DOHH2 (cell line): Measurements from ENCODE around the gene APAF1.
"Not testable (repeated sequence)": the region's sequence is repeated elsewhere in the genome, so short reads cannot be mapped to it uniquely, and the experiment has no call there.

Experiments used
- H3F3A ChIP-seq: fragments of 200-600 bp; sonication (generic), shearing (Covaris generic); 2 replicates; pipeline ENCODE4 v1.6.0; 2016; ENCODE audit warnings: antibody characterized with exemption, mild to moderate bottlenecking; ENCODE audit not compliant: control insufficient read depth, insufficient read depth
- H3K27ac ChIP-seq: fragments of 200-600 bp; sonication (generic); 2 replicates; pipeline ENCODE4 v1.5.1; 2014; ENCODE audit warnings: low read depth, mild to moderate bottlenecking, low read length, moderate library complexity
- H3K27me3 ChIP-seq: fragments of 200-600 bp; sonication (generic); 2 replicates; pipeline ENCODE4 v1.6.1; 2014; ENCODE audit warnings: mild to moderate bottlenecking, low read length, mixed read lengths; ENCODE audit not compliant: control insufficient read depth
- H3K36me3 ChIP-seq: fragments of 200-600 bp; sonication (generic); 2 replicates; pipeline ENCODE4 v1.6.1; 2014; ENCODE audit warnings: mild to moderate bottlenecking, low read length, moderate library complexity, mixed read lengths; ENCODE audit not compliant: control insufficient read depth
- H3K4me1 ChIP-seq: fragments of 200-600 bp; sonication (generic); 2 replicates; pipeline ENCODE4 v1.6.1; 2014; ENCODE audit warnings: mild to moderate bottlenecking, low read length, mixed read lengths; ENCODE audit not compliant: control insufficient read depth
- H3K4me2 ChIP-seq: fragments of 200-600 bp; sonication (generic); 2 replicates; pipeline ENCODE4 v1.6.0; 2014; ENCODE audit warnings: mild to moderate bottlenecking, low read length, moderate library complexity
- H3K4me3 ChIP-seq: fragments of 200-600 bp; sonication (generic); 2 replicates; pipeline ENCODE4 v1.5.1; 2014; ENCODE audit warnings: mild to moderate bottlenecking, low read length, mixed read lengths
- H3K79me2 ChIP-seq: fragments of 200-600 bp; sonication (generic); 2 replicates; pipeline ENCODE4 v1.6.1; 2014; ENCODE audit warnings: mild to moderate bottlenecking, low read length, mixed read lengths; ENCODE audit not compliant: control insufficient read depth
- H3K9me2 ChIP-seq: fragments of 200-600 bp; sonication (generic); replicated peaks from 2 replicates; pipeline ENCODE4 v1.6.1; 2014; ENCODE audit warnings: mild to moderate bottlenecking, low read length, mixed read lengths; ENCODE audit not compliant: control insufficient read depth
- H3K9me3 ChIP-seq: fragments of 200-600 bp; sonication (generic); 2 replicates; pipeline ENCODE4 v1.6.1; 2014; ENCODE audit warnings: antibody characterized with exemption, low read length, mixed read lengths; ENCODE audit not compliant: control insufficient read depth, insufficient read depth
- H4K20me1 ChIP-seq: fragments of 200-600 bp; sonication (generic); 2 replicates; pipeline ENCODE4 v1.6.0; 2014; ENCODE audit warnings: low read depth, mild to moderate bottlenecking, antibody characterized with exemption, low read length, moderate library complexity; ENCODE audit not compliant: control insufficient read depth, insufficient read depth
- CTCF ChIP-seq: fragments of 200-600 bp; sonication (generic); IDR thresholded peaks from one replicate; pipeline ENCODE4 v1.5.1; 2014; ENCODE audit warnings: antibody characterized with exemption, mild to moderate bottlenecking, low read depth, low read length; ENCODE audit not compliant: poor library complexity, severe bottlenecking
- EZH2phosphoT487 ChIP-seq: fragments of 200-600 bp; sonication (generic); IDR thresholded peaks from 2 replicates; pipeline ENCODE4 v1.6.1; 2017; ENCODE audit warnings: borderline replicate concordance, mild to moderate bottlenecking, antibody characterized with exemption, low read length, moderate library complexity, mixed read lengths

Gene APAF1

DNA sequence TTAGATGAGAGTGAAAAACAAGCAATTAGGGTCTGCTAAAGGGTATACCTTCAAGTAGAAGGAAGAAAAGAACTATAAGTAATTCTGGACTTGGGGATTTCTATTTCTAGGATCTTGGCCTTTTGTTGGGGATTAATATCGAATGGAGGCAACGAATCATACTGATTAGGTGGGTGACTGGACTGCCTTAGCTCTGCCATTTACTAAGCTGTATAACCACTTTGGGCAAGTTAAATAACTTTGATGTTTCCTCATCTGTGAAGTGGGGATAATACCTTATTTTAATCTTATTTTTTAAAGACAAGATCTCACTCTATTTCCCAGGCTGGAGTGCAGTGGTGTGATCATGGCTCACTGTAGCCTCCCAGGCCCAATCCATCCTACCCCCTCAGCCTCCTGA is 7.1 kb upstream of the APAF1 start:
- H3K4me3 ChIP-seq: no peak overlapping the region
- no peak overlapping the region for H3K4me2 ChIP-seq
- 0 out of 2 replicates have a peak, but pooled peaks cover 3% of the 10 kb centered on the region for H4K20me1 ChIP-seq
- H3K79me2 ChIP-seq: peaks cover 84% of the 10 kb centered on the region
- H3K9me3 ChIP-seq: no peaks in the 10 kb centered on the region
- no peak overlapping the region for H3K27ac ChIP-seq
- H3K27me3 ChIP-seq: no peaks in the 10 kb centered on the region
- no peaks in the 10 kb centered on the region for H3F3A ChIP-seq
- TF ChIP-seq CTCF (no peak), EZH2phosphoT487 (no peak)
- peaks cover 17% of the 10 kb centered on the region for H3K36me3 ChIP-seq
- peaks cover 31% of the 10 kb centered on the region for H3K4me1 ChIP-seq
- H3K9me2 ChIP-seq: no peaks in the 10 kb centered on the region

- Histone ChIP-seq H3K4me3 (no peak overlapping the region), H3K36me3 (peaks cover 14% of the 10 kb centered on the region), H3F3A (no peaks in the 10 kb centered on the region), H4K20me1 (0 out of 2 replicates have a peak, but pooled peaks cover 3% of the 10 kb centered on the region), H3K4me1 (peaks cover 37% of the 10 kb centered on the region), H3K4me2 (no peak overlapping the region), H3K79me2 (peaks cover 90% of the 10 kb centered on the region), H3K9me2 (no peaks in the 10 kb centered on the region), H3K9me3 (no peaks in the 10 kb centered on the region), H3K27me3 (no peaks in the 10 kb centered on the region), H3K27ac (no peak overlapping the region)
- TF ChIP-seq EZH2phosphoT487 (no peak), CTCF (no peak)
Observed at GRCh38 chr12:98639491-98639890, 5.6 kb upstream of the APAF1 start.

- Histone ChIP-seq H3K4me3 (peak overlapping the region; percentile 88), H3K4me2 (peak overlapping the region; percentile 61)
- not testable (repeated sequence) for H3K27ac ChIP-seq
Observed at GRCh38 chr12:98642801-98643200, 2.3 kb upstream of the APAF1 start.

GRCh38 chr12:98644433-98644711 is 718 bp upstream of the APAF1 start:
- TF ChIP-seq CTCF (peak; percentile 37), EZH2phosphoT487 (no peak)
- H3K4me3 ChIP-seq: peak overlapping the region; percentile 88
- H3K27ac ChIP-seq: peak overlapping the region; percentile 74
- H3F3A ChIP-seq: 0 out of 2 replicates have a peak, but pooled peaks cover 4% of the 10 kb centered on the region
- peaks cover 26% of the 10 kb centered on the region for H3K4me1 ChIP-seq
- H3K27me3 ChIP-seq: no peaks in the 10 kb centered on the region
- peaks cover 35% of the 10 kb centered on the region for H3K36me3 ChIP-seq
- H3K79me2 ChIP-seq: peaks cover 83% of the 10 kb centered on the region
- peak overlapping the region; percentile 61 for H3K4me2 ChIP-seq
- no peaks in the 10 kb centered on the region for H3K9me2 ChIP-seq
- H4K20me1 ChIP-seq: 0 out of 2 replicates have a peak, but pooled peaks cover 3% of the 10 kb centered on the region
- H3K9me3 ChIP-seq: no peaks in the 10 kb centered on the region

More at GRCh38 chr12:98642801-98643200, 2.3 kb upstream of the APAF1 start:
- H3K27me3 ChIP-seq, H3K9me3 ChIP-seq, H4K20me1 ChIP-seq, H3K9me2 ChIP-seq, H3F3A ChIP-seq: not testable (repeated sequence)
- Histone ChIP-seq H3K4me1 (peaks cover 28% of the 10 kb centered on the region), H3K36me3 (peaks cover 20% of the 10 kb centered on the region), H3K79me2 (peaks cover 94% of the 10 kb centered on the region)
